ENCODE measurements around the gene BSCL2. TPM values are rescaled to one million over a fixed set of nuclear protein-coding genes. Genes with fewer than 3 reads are reported as not detected.

Gene BSCL2
- total RNA-seq, 1 donor from 2014 or later, result 58.3 TPM

DNA sequence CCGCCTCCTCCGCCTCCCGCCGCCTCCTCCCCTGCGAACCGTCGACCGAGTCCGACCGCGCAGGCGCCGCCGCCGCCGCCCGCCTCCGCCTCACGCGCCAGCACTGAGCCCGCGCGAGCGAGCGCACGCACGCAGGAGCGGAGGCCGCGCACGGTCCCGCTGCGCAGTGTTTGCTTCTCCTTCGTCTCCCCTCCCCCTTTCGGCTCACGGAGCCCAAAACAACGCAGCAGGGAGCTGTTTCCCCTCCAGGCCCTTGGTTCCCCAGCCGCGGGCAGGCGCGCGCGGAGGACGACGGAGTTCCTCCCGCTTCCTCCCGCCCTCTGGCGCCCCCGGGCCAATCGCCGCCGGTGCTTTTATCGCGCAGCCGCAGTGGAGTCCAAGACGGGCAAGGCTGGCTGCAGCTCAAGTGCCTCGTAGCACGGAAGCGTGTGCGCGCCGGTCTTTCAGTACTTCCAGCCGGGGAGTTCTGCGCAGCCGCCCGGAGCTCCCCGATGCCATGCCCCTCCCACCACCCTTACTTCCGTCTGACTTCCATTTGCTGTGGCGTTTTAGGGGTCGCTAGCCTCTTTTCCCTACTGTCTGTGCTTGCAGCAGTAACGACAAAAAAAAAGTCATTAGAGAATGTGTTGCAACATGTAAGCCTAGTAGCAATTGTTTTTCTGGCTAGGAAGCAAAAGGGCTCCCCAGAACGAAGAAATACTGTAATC lies 20.1 kb upstream of the BSCL2 start, which contains the start of gene HNRNPUL2:
TSS of gene HNRNPUL2 (minus strand) at position 293 of the 707 bp plus-strand sequence. CDS start 301 bp downstream, outside the sequence.
- DNase-seq (ENCODE audit: low spot score in 2 of 2, unreplicated experiment in 2 of 2), result peak; percentile 98 to 99
- no peaks in the 10 kb centered on the region for H3K9me3 Mint-ChIP-seq
- TF ChIP-seq CTCF (IDR thresholded peaks at IDR 0.05; ENCODE audit: unreplicated experiment), result no peak
- H3K27ac Mint-ChIP-seq, result peak within 1 kb of the TSS; percentile 100
- peaks cover 10% of the 10 kb centered on the region for H3K36me3 Mint-ChIP-seq
- peak within 1 kb of the TSS; percentile 95 for H3K4me3 Mint-ChIP-seq
- no peaks in the 10 kb centered on the region for H3K27me3 Mint-ChIP-seq (ENCODE audit: low read depth)
- H3K4me1 Mint-ChIP-seq, result peaks cover 46% of the 10 kb centered on the region

DNA sequence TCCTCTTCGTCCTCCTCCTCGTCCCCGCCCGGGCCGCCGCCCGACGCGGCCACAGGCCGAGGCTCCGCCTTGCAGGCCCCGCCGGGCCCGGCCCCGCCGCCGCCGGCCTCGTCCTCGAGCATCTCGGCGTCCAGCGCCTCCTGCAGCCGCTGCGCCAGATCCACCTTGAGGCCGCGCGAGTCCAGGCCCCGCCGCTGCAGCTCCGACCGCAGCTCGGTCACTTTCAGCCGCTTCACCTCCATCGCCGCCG lies 19.6 kb upstream of the BSCL2 start:
- Mint-ChIP-seq H3K9me3 (no peaks in the 10 kb centered on the region), H3K4me3 (peak overlapping the region; percentile 95), H3K4me1 (peaks cover 49% of the 10 kb centered on the region), H3K27me3 (ENCODE audit: low read depth) (no peaks in the 10 kb centered on the region), H3K36me3 (peaks cover 15% of the 10 kb centered on the region), H3K27ac (peak overlapping the region; percentile 100)
- no peak for DNase-seq (ENCODE audit: low spot score in 2 of 2, unreplicated experiment in 2 of 2)
- TF ChIP-seq CTCF (IDR thresholded peaks at IDR 0.05; ENCODE audit: unreplicated experiment), result no peak

GRCh38 chr11:62726156-62726914 lies 19.1 kb upstream of the BSCL2 start:
- H3K27ac Mint-ChIP-seq, result peak overlapping the region; percentile 91
- H3K27me3 Mint-ChIP-seq (ENCODE audit: low read depth), result no peaks in the 10 kb centered on the region
- H3K36me3 Mint-ChIP-seq, result peaks cover 20% of the 10 kb centered on the region
- no peaks in the 10 kb centered on the region for H3K9me3 Mint-ChIP-seq
- peaks cover 48% of the 10 kb centered on the region for H3K4me1 Mint-ChIP-seq
- H3K4me3 Mint-ChIP-seq, result peak overlapping the region; percentile 95
- DNase-seq (ENCODE audit: low spot score in 2 of 2, unreplicated experiment in 2 of 2), result no peak
- no peak for TF ChIP-seq CTCF (IDR thresholded peaks at IDR 0.05; ENCODE audit: unreplicated experiment)

DNA sequence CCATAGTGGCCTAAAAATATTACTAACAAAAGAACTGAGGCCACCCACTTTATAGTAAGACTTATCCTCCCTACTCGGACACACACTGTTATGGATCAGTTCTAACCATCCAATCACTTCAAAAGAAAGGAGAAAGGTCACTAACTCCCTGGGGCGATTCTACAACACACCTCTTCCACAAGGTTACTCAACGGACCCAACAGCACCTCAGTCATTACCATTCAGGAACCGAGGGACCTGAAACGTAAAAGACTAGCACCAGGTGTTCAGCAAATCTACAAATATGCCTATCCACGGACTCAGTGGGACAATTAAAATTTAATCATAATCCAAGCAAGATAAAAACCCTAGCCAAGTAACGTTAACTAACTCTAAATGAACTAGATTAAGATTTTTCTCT lies 18.4 kb upstream of the BSCL2 start:
- no peak for TF ChIP-seq CTCF (IDR thresholded peaks at IDR 0.05; ENCODE audit: unreplicated experiment)
- Mint-ChIP-seq H3K36me3 (peaks cover 26% of the 10 kb centered on the region), H3K27me3 (ENCODE audit: low read depth) (no peaks in the 10 kb centered on the region), H3K4me3 (peak overlapping the region; percentile 95), H3K4me1 (peaks cover 46% of the 10 kb centered on the region), H3K27ac (peak overlapping the region; percentile 91), H3K9me3 (no peaks in the 10 kb centered on the region)
- DNase-seq (ENCODE audit: low spot score in 2 of 2, unreplicated experiment in 2 of 2), result no peak

DNA sequence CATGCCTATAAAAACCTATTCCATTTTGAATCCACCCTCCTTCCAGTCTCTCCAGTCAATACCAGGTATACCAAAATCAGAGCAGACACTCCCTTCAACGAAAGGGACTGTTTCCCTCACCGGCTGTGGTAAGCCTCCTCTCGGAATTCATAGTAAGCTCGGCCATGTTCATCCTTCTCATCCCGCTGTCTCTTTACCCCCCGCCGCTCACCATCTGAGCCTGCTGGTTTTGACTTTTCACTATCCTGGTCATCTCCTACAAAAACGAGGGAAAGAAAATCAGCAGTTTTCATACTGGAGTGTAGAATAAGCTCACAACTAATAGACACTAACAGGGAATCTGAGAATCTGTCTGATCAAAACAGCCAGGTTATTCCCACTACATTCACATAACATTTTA lies 16.9 kb upstream of the BSCL2 start:
- Mint-ChIP-seq H3K4me3 (peak overlapping the region; percentile 95), H3K27ac (peak overlapping the region; percentile 48), H3K36me3 (peaks cover 35% of the 10 kb centered on the region), H3K9me3 (no peaks in the 10 kb centered on the region), H3K27me3 (ENCODE audit: low read depth) (no peaks in the 10 kb centered on the region), H3K4me1 (peaks cover 38% of the 10 kb centered on the region)
- no peak for TF ChIP-seq CTCF (IDR thresholded peaks at IDR 0.05; ENCODE audit: unreplicated experiment)
- no peak for DNase-seq (ENCODE audit: low spot score in 2 of 2, unreplicated experiment in 2 of 2)
